GM21381 (cell line): ENCODE data around the gene CNTFR.

ENCODE experiments used
- ATAC-seq: cut with Tn5 transposase; IDR thresholded peaks from one replicate; pipeline ENCODE4 v1.9.1; 2021; ENCODE audit warnings: mild to moderate bottlenecking, moderate library complexity; ENCODE audit not compliant: unreplicated experiment

Gene CNTFR

DNA sequence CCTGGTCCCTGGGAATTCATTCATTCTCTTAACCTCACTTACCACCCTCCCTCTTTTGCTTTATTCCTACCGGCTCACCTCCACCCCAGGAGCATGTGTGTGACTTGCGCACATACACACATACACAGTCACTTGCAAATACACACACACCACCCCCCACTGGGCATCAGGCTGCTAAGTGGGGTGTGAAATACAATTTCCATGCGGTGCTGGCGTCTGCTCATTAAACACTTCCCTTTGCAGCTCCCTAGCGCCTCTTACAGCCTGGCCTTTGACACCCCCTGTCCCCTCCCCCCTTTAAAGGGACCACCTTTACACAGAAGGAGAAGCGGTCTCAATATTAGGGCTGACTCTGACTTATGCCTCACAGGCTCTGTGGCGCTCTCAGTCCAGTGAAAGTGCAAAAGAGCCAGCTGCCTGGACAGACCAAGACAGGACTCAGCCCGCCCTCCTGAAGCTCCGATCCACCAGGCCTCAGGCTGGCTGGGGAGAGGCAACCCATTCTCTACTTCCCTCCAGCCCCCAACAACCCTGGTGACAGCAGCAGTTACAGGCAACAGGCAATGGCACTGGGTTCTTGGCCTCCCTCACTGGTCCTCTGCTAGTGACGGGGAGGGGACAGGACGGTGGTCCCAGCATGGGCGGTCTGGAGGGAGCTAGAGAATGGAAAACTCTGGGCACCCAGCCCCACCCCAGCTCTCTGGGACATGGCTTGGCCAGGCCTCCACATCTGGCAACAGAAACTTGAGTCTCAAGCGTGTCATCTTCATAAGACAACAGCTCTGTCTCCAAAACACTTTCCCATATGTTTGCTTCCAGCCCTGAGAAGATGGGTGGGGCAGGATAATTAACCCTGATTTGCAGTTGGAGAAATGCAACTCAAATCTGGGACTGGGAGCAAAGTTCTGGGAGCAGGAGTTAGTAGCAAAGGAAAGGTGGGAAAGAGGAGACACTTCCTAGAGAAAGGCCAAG lies 78.7 kb downstream of the CNTFR start:
- ATAC-seq = no peak

DNA sequence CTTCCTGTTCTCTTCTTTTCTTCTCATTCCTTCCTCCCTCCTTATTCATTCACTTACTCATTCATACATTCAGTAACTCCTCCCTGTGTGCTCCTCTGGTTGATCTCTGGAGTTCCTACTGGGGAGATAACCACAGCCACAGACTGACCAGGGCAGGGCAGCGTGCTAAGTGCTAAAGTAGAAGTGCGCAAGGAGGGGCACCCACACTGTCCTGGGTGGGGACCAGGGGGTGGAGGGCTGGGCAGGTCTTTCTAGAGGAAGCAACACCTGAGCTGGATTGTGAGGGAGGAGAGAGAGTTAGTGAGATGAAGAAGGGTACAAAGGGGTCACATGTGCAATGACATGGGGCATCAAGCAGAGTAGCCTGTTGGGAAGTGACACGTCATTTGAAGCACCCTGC lies 80.6 kb downstream of the CNTFR start:
- no peak for ATAC-seq

DNA sequence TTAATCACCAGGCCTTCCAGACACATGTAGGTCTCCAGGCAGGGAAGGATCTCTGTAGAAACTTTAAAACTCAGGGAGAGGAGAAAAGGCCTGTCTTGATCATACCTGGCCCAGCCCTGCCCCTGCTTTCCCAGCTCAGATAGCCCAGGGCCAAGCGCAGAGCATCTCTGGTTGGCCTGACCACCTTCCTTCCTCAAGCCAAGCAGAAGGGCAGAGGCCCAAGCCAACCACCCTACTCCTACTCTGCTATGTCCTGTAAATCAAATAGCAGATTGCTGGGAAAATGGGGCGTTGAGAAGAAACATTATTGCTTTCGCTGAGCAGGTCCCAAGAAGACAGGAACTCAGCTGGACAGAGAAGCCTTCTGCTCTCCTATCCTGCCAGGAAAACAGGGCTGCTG lies 81.1 kb downstream of the CNTFR start:
- no peak for ATAC-seq

- ATAC-seq = no peak
Observed at GRCh38 chr9:34507966-34508365, 81.6 kb downstream of the CNTFR start.

- ATAC-seq = no peak
Observed at GRCh38 chr9:34507556-34507955, 82.0 kb downstream of the CNTFR start.

DNA sequence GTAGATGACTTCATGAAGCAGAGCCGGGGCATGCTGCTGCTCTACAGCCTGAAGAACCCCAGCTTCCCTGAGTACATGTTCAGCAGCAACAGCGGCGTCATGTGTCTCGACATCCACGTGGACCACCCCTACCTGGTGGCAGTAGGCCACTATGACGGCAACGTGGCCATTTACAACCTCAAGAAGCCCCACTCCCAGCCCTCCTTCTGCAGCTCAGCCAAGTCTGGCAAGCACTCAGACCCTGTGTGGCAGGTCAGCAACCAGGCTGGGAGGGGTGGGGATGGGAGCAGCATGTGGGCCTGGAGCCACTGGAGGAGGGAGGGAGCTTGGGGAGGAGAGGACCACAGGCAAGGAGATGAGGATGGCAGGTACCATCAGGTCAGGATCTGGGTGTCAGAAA lies 82.9 kb downstream of the CNTFR start:
- ATAC-seq = no peak

DNA sequence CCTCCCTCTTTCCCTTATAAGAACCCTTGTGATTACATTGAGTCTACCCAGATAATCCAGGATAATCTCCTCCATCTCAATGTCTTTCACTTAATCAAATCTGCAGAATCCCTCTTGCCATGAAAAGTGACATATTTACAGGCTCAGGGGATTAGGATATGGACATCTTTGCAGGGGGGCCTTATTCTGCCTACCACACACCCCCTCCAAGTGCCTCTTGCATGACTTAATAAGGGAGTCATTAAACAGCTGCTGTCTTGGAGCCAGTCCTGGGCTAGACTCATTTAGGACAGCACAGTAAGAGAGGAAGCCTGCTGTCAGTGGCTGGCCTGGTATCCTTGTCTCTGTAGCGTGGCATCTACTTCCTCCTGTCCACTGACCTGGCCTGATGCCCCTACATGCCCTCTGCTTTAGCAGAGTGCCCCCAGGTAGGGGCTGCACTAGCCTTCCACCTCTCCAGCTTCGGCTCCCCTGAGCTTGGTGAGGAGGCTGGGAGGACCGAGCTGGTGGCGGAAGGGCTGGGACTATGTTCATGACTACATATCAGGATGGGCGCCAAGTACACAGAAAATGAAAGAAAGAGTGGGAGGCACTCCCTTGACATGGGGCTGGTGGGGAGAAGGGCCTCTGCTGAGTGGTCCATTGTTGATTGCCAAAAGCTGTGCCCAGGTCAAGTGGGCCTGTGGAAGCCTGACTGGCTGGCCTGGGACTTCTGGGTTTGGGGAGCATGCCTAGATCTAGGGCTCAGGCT lies 84.0 kb downstream of the CNTFR start:
- ATAC-seq = no peak

DNA sequence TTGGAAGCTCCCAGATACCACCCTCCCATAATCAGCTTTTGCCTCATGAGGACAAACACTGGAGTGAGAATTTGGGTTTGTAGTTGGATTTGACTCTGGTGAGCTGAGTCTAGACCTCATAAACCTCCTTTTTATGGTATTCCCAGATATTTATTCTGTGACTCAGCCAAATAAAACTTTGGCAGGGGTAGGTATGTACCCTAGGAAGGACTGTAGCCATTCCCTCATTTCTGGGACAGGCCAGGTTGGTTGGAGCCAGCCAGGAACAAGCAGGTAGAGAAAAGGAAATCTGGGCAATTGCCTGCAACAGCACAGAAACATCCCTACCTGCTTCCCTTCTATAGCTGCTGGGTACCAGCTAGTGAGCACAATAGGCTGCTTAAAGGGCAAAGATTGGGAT lies 86.1 kb downstream of the CNTFR start:
- no peak for ATAC-seq

- no peak for ATAC-seq
Observed at GRCh38 chr9:34502891-34503290, 86.6 kb downstream of the CNTFR start.

- ATAC-seq = no peak
Observed at GRCh38 chr9:34502471-34502870, 87.1 kb downstream of the CNTFR start.

- ATAC-seq = no peak
Observed at GRCh38 chr9:34501889-34502425, 87.6 kb downstream of the CNTFR start.
